SK-N-SH (cell line): ENCODE data around the gene CNGA2. TPM values are rescaled to one million over a fixed set of nuclear protein-coding genes. Genes with fewer than 3 reads are reported as not detected.

Experiments
- CTCF ChIA-PET: fragments of 300-600, 350-600 bp; formaldehyde crosslinking; extraction: SDS; loops from one replicate; lab custom pipeline; 2021; lab: Yijun Ruan, JAX
- POLR2A ChIA-PET: fragments of 350-600 bp; sonication (Branson Sonifier 250); formaldehyde crosslinking; extraction: SDS; loops from one replicate; lab custom pipeline; 2020; ENCODE audit warnings: antibody characterized with exemption, inconsistent platforms; lab: Yijun Ruan, JAX
- DNase-seq: peaks from one replicate; pipeline ENCODE4 v3.0.0; 2012
- H2AFZ ChIP-seq: fragments of 200-600 bp; sonication (generic); 2 replicates; pipeline ENCODE4 v1.8.1; 2016; ENCODE audit warnings: antibody characterized with exemption, mild to moderate bottlenecking, low read depth
- H3F3A ChIP-seq: fragments of 200-600 bp; sonication (generic); replicated peaks from 2 replicates; pipeline ENCODE3; 2016; ENCODE audit warnings: antibody characterized with exemption, mild to moderate bottlenecking; ENCODE audit not compliant: insufficient read depth
- H3K27ac ChIP-seq, 2 experiments: fragments of 200-500 bp in 1 of 2; fragments of 200-600 bp in 1 of 2; sonication (Bioruptor generic) in 1 of 2; sonication (generic), shearing (Covaris generic) in 1 of 2; 2 replicates each; pipeline versions ENCODE4 v1.5.1 to v1.6.1; 2014 to 2016; ENCODE audit warnings: low read depth in 2 of 2, inconsistent platforms in 1 of 2, low read length in 1 of 2, mild to moderate bottlenecking in 1 of 2, mixed read lengths in 1 of 2
- H3K27me3 ChIP-seq: fragments of 200-600 bp; sonication (generic), shearing (Covaris generic); 2 replicates; pipeline ENCODE4 v1.6.1; 2016; ENCODE audit warnings: mixed run types; ENCODE audit not compliant: insufficient read depth
- H3K36me3 ChIP-seq, 2 experiments: fragments of 200-500 bp in 1 of 2; fragments of 200-600 bp in 1 of 2; sonication (Bioruptor generic) in 1 of 2; sonication (generic) in 1 of 2; replicated peaks in 1 of 2; 2 replicates each; pipeline versions ENCODE3 to v1.5.1; 2014 to 2016; ENCODE audit warnings: low read length in 1 of 2, mild to moderate bottlenecking in 1 of 2; ENCODE audit not compliant: insufficient read depth in 2 of 2, control insufficient read depth in 1 of 2
- H3K4me1 ChIP-seq, 2 experiments: fragments of 200-500 bp in 1 of 2; fragments of 200-600 bp in 1 of 2; sonication (Bioruptor generic) in 1 of 2; sonication (generic), shearing (Covaris generic) in 1 of 2; 2 replicates each; pipeline versions ENCODE4 v1.5.1 to v1.6.1; 2014 to 2016; ENCODE audit warnings: low read depth in 1 of 2, low read length in 1 of 2, mixed run types in 1 of 2; ENCODE audit not compliant: insufficient read depth in 2 of 2, control insufficient read depth in 1 of 2
- H3K4me2 ChIP-seq: fragments of 200-600 bp; sonication (generic), shearing (Covaris generic); 2 replicates; pipeline ENCODE4 v1.6.1; 2017; ENCODE audit warnings: mixed run types
- H3K4me3 ChIP-seq, 2 experiments: fragments of 200-500 bp in 1 of 2; fragments of 200-600 bp in 1 of 2; sonication (Bioruptor generic) in 1 of 2; sonication (generic), shearing (Covaris generic) in 1 of 2; 2 replicates each; pipeline versions ENCODE4 v1.5.1 to v1.8.1; 2014 to 2016; ENCODE audit warnings: low read depth in 2 of 2, inconsistent platforms in 1 of 2, low read length in 1 of 2, mild to moderate bottlenecking in 1 of 2, mixed read lengths in 1 of 2, moderate library complexity in 1 of 2
- H3K79me2 ChIP-seq: fragments of 200-600 bp; sonication (generic); 2 replicates; pipeline ENCODE4 v1.8.1; 2017; ENCODE audit warnings: mild to moderate bottlenecking; ENCODE audit not compliant: insufficient read depth
- H3K9ac ChIP-seq: fragments of 200-600 bp; sonication (generic); 2 replicates; pipeline ENCODE4 v1.6.1; 2017; ENCODE audit warnings: mixed run types
- H3K9me2 ChIP-seq: fragments of 200-600 bp; sonication (generic); 2 replicates; pipeline ENCODE4 v1.6.1; 2017; ENCODE audit warnings: mixed run types
- H3K9me3 ChIP-seq: fragments of 200-600 bp; sonication (generic); 2 replicates; pipeline ENCODE4 v1.6.1; 2017; ENCODE audit warnings: mixed run types, mild to moderate bottlenecking, moderate library complexity
- H4K20me1 ChIP-seq: fragments of 200-600 bp; sonication (generic); 2 replicates; pipeline ENCODE4 v1.6.1; 2017; ENCODE audit warnings: mild to moderate bottlenecking, mixed run types; ENCODE audit not compliant: insufficient read depth
- CHD2 ChIP-seq: fragments of 150-350 bp; IDR thresholded peaks from 2 replicates; pipeline ENCODE4 v1.6.1; 2018; ENCODE audit warnings: low read length; ENCODE audit not compliant: partially characterized antibody
- ELF1 ChIP-seq: IDR thresholded peaks from 2 replicates; pipeline ENCODE4 v1.4.0; 2012
- FOSL2 ChIP-seq: IDR thresholded peaks from 2 replicates; pipeline ENCODE4 v1.4.0; 2012; ENCODE audit warnings: low read depth, mild to moderate bottlenecking, moderate library complexity, borderline replicate concordance
- JUND ChIP-seq: IDR thresholded peaks from 2 replicates; pipeline ENCODE4 v1.4.0; 2012
- MAX ChIP-seq: IDR thresholded peaks from 2 replicates; pipeline ENCODE4 v1.4.0; 2012; ENCODE audit warnings: low read depth
- NFIC ChIP-seq: IDR thresholded peaks from 2 replicates; pipeline ENCODE4 v1.4.0; 2012; ENCODE audit warnings: borderline replicate concordance
- NRF1 ChIP-seq: IDR thresholded peaks from 2 replicates; pipeline ENCODE4 v1.6.1; 2012; ENCODE audit warnings: low read depth, mild to moderate bottlenecking, low read length
- RXRA ChIP-seq: IDR thresholded peaks from 2 replicates; pipeline ENCODE4 v1.4.0; 2012; ENCODE audit warnings: low read depth, mild to moderate bottlenecking, borderline replicate concordance
- SMC3 ChIP-seq: IDR thresholded peaks from 2 replicates; pipeline ENCODE4 v1.6.1; 2012; ENCODE audit warnings: low read depth, low read length, improper control_type of control experiment
- TCF12 ChIP-seq: IDR thresholded peaks from 2 replicates; pipeline ENCODE4 v1.4.0; 2012
- TEAD4 ChIP-seq: IDR thresholded peaks from 2 replicates; pipeline ENCODE4 v1.4.0; 2012; ENCODE audit warnings: mild to moderate bottlenecking, borderline replicate concordance; ENCODE audit not compliant: insufficient read depth
- WGBS: methylation state at CpG from one replicate; pipeline ENCODE4 v1.1.6; 2017; ENCODE audit warnings: low lambda C conversion rate; 5-methylcytosine and 5-hydroxymethylcytosine counted together
- polyA plus RNA-seq, 3 experiments: library from polyadenylated mRNA; depleted of rRNA; stranded (reverse); fragments of >200 nt; gene quantifications; 2 replicates each; pipeline ENCODE4 v1.2.3, GENCODE V29; 2012
- TF ChIP-seq, protein P1 (sequence below): IDR thresholded peaks from 2 replicates; pipeline ENCODE4; 2012
- TF ChIP-seq, protein P2 (sequence below): fragments of 150-350 bp; IDR thresholded peaks from 2 replicates; pipeline ENCODE4 v1.6.1; 2017; ENCODE audit warnings: antibody characterized with exemption, low read length, low read depth, borderline replicate concordance
- TF ChIP-seq, protein P3 (sequence below): IDR thresholded peaks from 2 replicates; pipeline ENCODE4 v1.4.0; 2012; ENCODE audit warnings: low read depth, borderline replicate concordance

CNGA2 gene
- polyA plus RNA-seq, 1 of the 3 experiments (the other 2 are of a cell fraction) = not detected

DNA sequence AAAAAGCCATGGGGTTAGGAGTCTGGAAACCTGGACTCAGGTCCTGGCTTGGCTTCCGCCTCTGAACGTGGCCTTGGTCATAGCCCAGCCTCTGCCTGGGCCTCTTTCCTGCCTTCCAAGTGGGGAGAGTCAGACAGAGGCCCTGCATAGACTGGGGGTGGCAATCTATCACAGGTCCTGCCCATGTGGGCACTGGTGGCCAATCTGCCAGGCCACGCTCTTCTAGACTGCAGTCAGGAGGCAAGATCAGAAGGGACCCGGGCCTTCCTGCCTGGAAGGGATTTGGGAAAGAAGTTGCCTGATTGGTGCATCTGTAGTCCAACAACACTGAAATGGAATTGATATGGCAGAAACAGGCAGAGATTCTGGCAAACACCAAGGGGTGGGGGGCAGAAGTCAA lies 46.1 kb downstream of the CNGA2 start (continued):
- no peak for TF ChIP-seq MAX

- TF ChIP-seq FOSL2 (peak; percentile 75; the same call in 1 of the 2 replicates), TCF12 (peak; percentile 74), TEAD4 (peak; percentile 39; the same call in 1 of the 2 replicates), ELF1 (no peak), JUND (peak; percentile 61), CHD2 (no peak), MAX (no peak; the same call in 1 of the 2 replicates), NRF1 (no peak), RXRA (peak; percentile 98), NFIC (peak; percentile 96), SMC3 (no peak)
- TF ChIP-seq, protein P1, sequence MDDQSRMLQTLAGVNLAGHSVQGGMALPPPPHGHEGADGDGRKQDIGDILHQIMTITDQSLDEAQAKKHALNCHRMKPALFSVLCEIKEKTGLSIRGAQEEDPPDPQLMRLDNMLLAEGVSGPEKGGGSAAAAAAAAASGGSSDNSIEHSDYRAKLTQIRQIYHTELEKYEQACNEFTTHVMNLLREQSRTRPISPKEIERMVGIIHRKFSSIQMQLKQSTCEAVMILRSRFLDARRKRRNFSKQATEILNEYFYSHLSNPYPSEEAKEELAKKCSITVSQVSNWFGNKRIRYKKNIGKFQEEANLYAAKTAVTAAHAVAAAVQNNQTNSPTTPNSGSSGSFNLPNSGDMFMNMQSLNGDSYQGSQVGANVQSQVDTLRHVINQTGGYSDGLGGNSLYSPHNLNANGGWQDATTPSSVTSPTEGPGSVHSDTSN = peak; percentile 49
- TF ChIP-seq, protein P2, sequence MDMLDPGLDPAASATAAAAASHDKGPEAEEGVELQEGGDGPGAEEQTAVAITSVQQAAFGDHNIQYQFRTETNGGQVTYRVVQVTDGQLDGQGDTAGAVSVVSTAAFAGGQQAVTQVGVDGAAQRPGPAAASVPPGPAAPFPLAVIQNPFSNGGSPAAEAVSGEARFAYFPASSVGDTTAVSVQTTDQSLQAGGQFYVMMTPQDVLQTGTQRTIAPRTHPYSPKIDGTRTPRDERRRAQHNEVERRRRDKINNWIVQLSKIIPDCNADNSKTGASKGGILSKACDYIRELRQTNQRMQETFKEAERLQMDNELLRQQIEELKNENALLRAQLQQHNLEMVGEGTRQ = no peak
- TF ChIP-seq, protein P3, sequence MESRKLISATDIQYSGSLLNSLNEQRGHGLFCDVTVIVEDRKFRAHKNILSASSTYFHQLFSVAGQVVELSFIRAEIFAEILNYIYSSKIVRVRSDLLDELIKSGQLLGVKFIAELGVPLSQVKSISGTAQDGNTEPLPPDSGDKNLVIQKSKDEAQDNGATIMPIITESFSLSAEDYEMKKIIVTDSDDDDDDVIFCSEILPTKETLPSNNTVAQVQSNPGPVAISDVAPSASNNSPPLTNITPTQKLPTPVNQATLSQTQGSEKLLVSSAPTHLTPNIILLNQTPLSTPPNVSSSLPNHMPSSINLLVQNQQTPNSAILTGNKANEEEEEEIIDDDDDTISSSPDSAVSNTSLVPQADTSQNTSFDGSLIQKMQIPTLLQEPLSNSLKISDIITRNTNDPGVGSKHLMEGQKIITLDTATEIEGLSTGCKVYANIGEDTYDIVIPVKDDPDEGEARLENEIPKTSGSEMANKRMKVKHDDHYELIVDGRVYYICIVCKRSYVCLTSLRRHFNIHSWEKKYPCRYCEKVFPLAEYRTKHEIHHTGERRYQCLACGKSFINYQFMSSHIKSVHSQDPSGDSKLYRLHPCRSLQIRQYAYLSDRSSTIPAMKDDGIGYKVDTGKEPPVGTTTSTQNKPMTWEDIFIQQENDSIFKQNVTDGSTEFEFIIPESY = no peak
- ChIA-PET CTCF (no interaction called here), POLR2A (no interaction called here)
- Histone ChIP-seq H3K79me2 (no peaks in the 10 kb centered on the region), H3F3A (peaks cover 3% of the 10 kb centered on the region), H3K36me3 (no peaks in the 10 kb centered on the region), H3K4me2 (peak overlapping the region; percentile 47; the same call in 1 of the 2 replicates), H3K9me2 (no peaks in the 10 kb centered on the region), H3K27me3 (peaks cover 13% of the 10 kb centered on the region), H3K9me3 (no peaks in the 10 kb centered on the region), H3K9ac (no peak overlapping the region), H3K4me1 (no peaks in the 10 kb centered on the region), H3K4me3 (no peak overlapping the region), H2AFZ (no peak overlapping the region), H3K27ac (no peak overlapping the region), H4K20me1 (no peaks in the 10 kb centered on the region)
- WGBS = 3% methylated on average over 6 of the region's 6 CpGs
- no peak for DNase-seq
Measured at GRCh38 chrX:151789179-151789800, 54.7 kb downstream of the CNGA2 start.
